Measurements from ENCODE around the gene RIOK2. TPM values are rescaled to one million over a fixed set of nuclear protein-coding genes. Genes with fewer than 3 reads are reported as not detected.

The RIOK2 gene
- total and polyA plus RNA-seq, 2 of the 8 experiments (the other 6 are each of a cell fraction or from before 2014, with no cell fraction given) = 5.4 to 35.0 TPM

GRCh38 chr5:97111616-97112015 is 71.4 kb downstream of the RIOK2 start:
- Histone ChIP-seq H2AFZ (ENCODE audit: low read length) (no peak overlapping the region), H3K56ac (replicated peaks; ENCODE audit: insufficient read length, low read depth, low read length) (no peak overlapping the region), H3K36me3 (ENCODE audit: control insufficient read depth in 2 of 4, insufficient read depth in 4 of 4, low read length in 3 of 4) (no peaks in the 10 kb centered on the region), H4K8ac (ENCODE audit: extremely low read depth, insufficient read depth, low read length) (no peak overlapping the region), H3K23ac (ENCODE audit: insufficient read length) (no peak overlapping the region), H4K5ac (ENCODE audit: insufficient read length, low read depth, low read length) (no peak overlapping the region), H4K20me1 (replicated peaks in 1 of 2; ENCODE audit: control insufficient read depth in 1 of 2, insufficient read depth in 2 of 2, low read length in 2 of 2) (no peaks in the 10 kb centered on the region), H2BK5ac (ENCODE audit: low read depth, low read length) (no peak overlapping the region), H4K91ac (replicated peaks; ENCODE audit: insufficient read length, low read length) (no peak overlapping the region), H3K9ac (replicated peaks in 1 of 4; ENCODE audit: extremely low read depth in 1 of 4, low read depth in 3 of 4, low read length in 3 of 4) (no peak overlapping the region), H3K4me2 (ENCODE audit: insufficient read depth in 1 of 2, low read depth in 2 of 2, low read length in 2 of 2) (no peak overlapping the region), H3K27me3 (replicated peaks in 1 of 4; ENCODE audit: control insufficient read depth in 3 of 4, extremely low read depth in 1 of 4, insufficient read depth in 3 of 4, low read length in 3 of 4) (no peaks in the 10 kb centered on the region), H3K27ac (ENCODE audit: low read depth, low read length) (no peak overlapping the region), H3K9me3 (ENCODE audit: insufficient read depth in 2 of 2, low read depth in 1 of 2, low read length in 1 of 2) (no peaks in the 10 kb centered on the region), H2BK120ac (replicated peaks; ENCODE audit: low read depth, low read length) (no peak overlapping the region), H3K4me1 (replicated peaks in 1 of 4; ENCODE audit: control insufficient read depth in 3 of 4, insufficient read depth in 4 of 4, low read length in 3 of 4) (peaks cover 0 to 2% (median 0%) of the 10 kb centered on the region in 4 experiments; a peak in 1 of 7 replicates), H2BK15ac (ENCODE audit: low read length) (no peak overlapping the region), H3K79me1 (ENCODE audit: low read depth, low read length) (no peaks in the 10 kb centered on the region), H3K14ac (ENCODE audit: insufficient read length) (no peak overlapping the region), H2AK5ac (ENCODE audit: low read depth, low read length) (no peak overlapping the region), H3K4ac (replicated peaks; ENCODE audit: insufficient read length, low read depth, low read length) (no peak overlapping the region), H3K23me2 (ENCODE audit: low read depth, low read length) (no peaks in the 10 kb centered on the region), H2BK20ac (ENCODE audit: low read length) (no peak overlapping the region), H3K79me2 (ENCODE audit: control insufficient read depth in 1 of 2, insufficient read depth in 2 of 2, low read length in 2 of 2) (no peaks in the 10 kb centered on the region), H2BK12ac (ENCODE audit: low read depth, low read length) (no peak overlapping the region), H3K18ac (ENCODE audit: extremely low read depth, low read length) (no peak overlapping the region), H3K4me3 (ENCODE audit: extremely low read depth in 1 of 4, insufficient read depth in 2 of 4, low read depth in 3 of 4, low read length in 4 of 4) (no peak overlapping the region)
- POLR2A ChIA-PET (ENCODE audit: partially characterized antibody) = no interaction called here
- DNase-seq (ENCODE audit: low read depth in 1 of 2, low spot score in 2 of 2) (no peak), FAIRE-seq (no peak)
- no peak for TF ChIP-seq POU5F1 (IDR thresholded peaks at IDR 0.05; ENCODE audit: low read depth, low read length)
- TF ChIP-seq HDAC2 (IDR thresholded peaks at IDR 0.05; ENCODE audit: borderline replicate concordance in 1 of 2, low read depth in 2 of 2, low read length in 2 of 2) = no peak
- TF ChIP-seq HDAC6 (IDR thresholded peaks at IDR 0.05; ENCODE audit: low read depth, low read length) = no peak
- WGBS, 2 experiments (ENCODE audit: extremely low coverage in 1 of 2, insufficient coverage in 1 of 2, insufficient read length in 1 of 2, insufficient replicate concordance in 2 of 2, low coverage in 1 of 2, low lambda C conversion rate in 2 of 2, missing lambda C conversion rate in 1 of 2) = 60% methylated on average over 4 of the region's 4 CpGs; no CpG with 5 or more reads in 1 of the 2 experiments
- CTCF ChIA-PET (ENCODE audit: partially characterized antibody) = interaction anchor here (1.0 to 1.1 kb wide), 2 partner anchors 19 to 31 kb away, joined by 3 to 4 read pairs; partner anchors contain the start of gene LIX1
